ENCODE measurements around the gene DTD1.

DTD1 gene

DNA sequence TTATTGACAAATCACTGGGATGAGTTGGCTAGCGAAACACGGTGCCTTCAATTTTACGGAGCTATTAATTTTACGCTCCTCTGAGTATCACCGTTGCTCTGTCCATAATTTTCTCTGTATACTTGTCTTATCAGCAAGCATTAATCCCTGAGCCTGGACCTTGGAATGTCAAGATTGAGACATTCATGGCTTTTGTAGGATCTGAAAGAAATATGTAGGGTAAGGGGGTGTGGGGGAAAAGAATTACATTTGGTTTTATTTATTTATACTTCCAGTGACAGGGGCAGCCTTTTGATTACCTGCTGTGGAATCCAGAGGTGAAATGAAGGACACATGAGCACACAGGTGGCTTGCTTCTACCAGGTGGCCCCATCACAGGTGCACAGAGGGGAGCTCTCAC lies 46.6 kb downstream of the DTD1 start:
- Histone ChIP-seq H3K36me3 (no peaks in the 10 kb centered on the region), H3K27ac (no peak overlapping the region), H3K9me3 (no peaks in the 10 kb centered on the region), H3K4me3 (ENCODE audit: low read depth in 1 of 2, low read length in 1 of 2) (no peak overlapping the region), H3K4me1 (ENCODE audit: control insufficient read depth in 1 of 2, insufficient read depth in 1 of 2, low read depth in 1 of 2, low read length in 1 of 2) (no peaks in the 10 kb centered on the region), H3K27me3 (no peaks in the 10 kb centered on the region)
- TF ChIP-seq, protein P1, sequence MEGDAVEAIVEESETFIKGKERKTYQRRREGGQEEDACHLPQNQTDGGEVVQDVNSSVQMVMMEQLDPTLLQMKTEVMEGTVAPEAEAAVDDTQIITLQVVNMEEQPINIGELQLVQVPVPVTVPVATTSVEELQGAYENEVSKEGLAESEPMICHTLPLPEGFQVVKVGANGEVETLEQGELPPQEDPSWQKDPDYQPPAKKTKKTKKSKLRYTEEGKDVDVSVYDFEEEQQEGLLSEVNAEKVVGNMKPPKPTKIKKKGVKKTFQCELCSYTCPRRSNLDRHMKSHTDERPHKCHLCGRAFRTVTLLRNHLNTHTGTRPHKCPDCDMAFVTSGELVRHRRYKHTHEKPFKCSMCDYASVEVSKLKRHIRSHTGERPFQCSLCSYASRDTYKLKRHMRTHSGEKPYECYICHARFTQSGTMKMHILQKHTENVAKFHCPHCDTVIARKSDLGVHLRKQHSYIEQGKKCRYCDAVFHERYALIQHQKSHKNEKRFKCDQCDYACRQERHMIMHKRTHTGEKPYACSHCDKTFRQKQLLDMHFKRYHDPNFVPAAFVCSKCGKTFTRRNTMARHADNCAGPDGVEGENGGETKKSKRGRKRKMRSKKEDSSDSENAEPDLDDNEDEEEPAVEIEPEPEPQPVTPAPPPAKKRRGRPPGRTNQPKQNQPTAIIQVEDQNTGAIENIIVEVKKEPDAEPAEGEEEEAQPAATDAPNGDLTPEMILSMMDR (IDR thresholded peaks at IDR 0.05) = no peak

DNA sequence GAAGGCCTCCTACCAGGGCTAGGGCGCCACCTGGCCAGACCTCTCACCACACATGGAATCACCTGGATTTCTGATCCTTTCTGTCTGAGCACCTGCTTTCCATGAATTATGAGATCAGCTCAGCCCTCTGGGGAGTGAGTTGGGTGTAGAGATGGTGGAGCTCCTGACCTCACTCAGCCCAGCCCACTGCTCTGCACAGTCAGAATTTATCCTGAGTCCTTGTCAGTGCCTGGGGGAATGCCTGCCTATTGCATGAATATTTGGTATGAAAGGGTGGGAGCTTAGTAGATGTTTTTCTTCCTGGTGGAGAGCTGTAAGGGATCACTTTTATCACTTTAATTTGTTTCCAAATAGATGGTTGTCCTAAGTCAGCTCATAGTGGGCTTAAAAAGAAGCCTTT lies 47.5 kb downstream of the DTD1 start:
- Histone ChIP-seq H3K27ac (no peak overlapping the region), H3K27me3 (no peaks in the 10 kb centered on the region), H3K36me3 (no peaks in the 10 kb centered on the region), H3K4me3 (ENCODE audit: low read depth in 1 of 2, low read length in 1 of 2) (no peak overlapping the region), H3K9me3 (no peaks in the 10 kb centered on the region), H3K4me1 (ENCODE audit: control insufficient read depth in 1 of 2, insufficient read depth in 1 of 2, low read depth in 1 of 2, low read length in 1 of 2) (no peaks in the 10 kb centered on the region)
- TF ChIP-seq, protein P1 (IDR thresholded peaks at IDR 0.05) = no peak

DNA sequence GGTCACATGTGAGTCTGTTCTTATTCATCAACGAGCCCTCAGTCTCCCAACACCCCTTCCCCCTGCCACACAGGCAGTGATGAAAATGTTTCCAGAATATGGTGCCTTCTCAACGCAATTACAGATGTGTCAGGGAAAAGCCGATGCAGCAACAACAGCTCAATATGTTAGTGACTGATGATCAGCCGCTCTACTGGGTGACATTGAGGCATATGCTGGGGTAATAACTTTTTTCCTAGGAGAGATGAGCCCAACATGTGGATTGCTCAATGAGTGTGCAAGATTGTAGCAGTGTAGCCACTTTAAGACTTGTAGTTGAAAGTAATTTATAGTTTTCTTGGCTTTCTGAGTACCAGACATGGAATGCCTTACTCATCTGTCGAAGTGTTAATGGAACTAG lies 49.4 kb downstream of the DTD1 start:
- Histone ChIP-seq H3K27ac (no peak overlapping the region), H3K4me3 (ENCODE audit: low read depth in 1 of 2, low read length in 1 of 2) (no peak overlapping the region), H3K36me3 (no peaks in the 10 kb centered on the region), H3K4me1 (ENCODE audit: control insufficient read depth in 1 of 2, insufficient read depth in 1 of 2, low read depth in 1 of 2, low read length in 1 of 2) (no peaks in the 10 kb centered on the region), H3K9me3 (no peaks in the 10 kb centered on the region), H3K27me3 (no peaks in the 10 kb centered on the region)
- TF ChIP-seq, protein P1 (IDR thresholded peaks at IDR 0.05) = no peak

DNA sequence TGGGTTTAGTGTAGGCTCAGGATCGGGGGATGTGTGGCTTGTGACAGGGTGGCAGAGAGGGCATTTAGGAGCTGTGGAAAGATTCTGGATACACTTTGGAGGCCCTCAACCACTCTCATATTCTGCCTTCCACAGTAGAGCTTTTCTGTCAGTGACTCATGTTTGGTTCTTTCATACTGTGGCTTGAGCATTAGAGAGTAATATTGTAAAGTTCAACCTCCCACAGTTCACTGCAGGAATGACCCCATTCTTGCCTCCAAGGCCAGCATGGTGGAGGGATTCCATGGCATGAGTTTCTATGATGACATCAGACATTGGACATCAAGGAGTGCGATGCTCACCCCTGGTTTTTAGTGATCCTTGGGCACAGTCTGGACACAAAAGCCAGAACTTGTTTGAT lies 50.9 kb downstream of the DTD1 start:
- TF ChIP-seq, protein P1 (IDR thresholded peaks at IDR 0.05) = no peak
- no peak overlapping the region for H3K4me3 ChIP-seq (ENCODE audit: low read depth in 1 of 2, low read length in 1 of 2)
- no peak overlapping the region for H3K27ac ChIP-seq
- no peaks in the 10 kb centered on the region for H3K27me3 ChIP-seq
- no peaks in the 10 kb centered on the region for H3K4me1 ChIP-seq (ENCODE audit: control insufficient read depth in 1 of 2, insufficient read depth in 1 of 2, low read depth in 1 of 2, low read length in 1 of 2)
- no peaks in the 10 kb centered on the region for H3K9me3 ChIP-seq
- H3K36me3 ChIP-seq = no peaks in the 10 kb centered on the region

DNA sequence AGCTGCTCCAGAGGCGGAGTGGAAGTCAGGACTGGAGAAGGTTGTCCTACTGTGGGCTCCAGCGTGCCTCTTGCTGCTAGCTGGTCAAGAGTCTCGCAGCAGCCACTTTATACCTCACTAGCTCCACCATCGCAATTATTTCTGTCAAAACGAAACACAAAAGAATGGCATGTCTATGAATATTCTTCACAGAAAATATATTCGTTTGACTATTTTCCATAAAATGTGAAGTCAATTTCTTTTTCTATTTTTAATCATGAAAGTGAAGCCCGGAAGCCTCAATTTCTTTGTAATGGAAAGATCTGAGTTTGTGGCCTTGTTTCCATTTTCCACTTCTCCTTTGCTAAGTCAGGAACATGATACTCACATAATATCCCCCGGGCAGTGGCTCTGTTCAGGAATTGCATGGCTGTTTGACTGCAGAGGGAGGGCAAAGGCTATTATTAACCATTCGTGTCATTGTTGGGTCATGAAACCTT lies 51.7 kb downstream of the DTD1 start:
- no peaks in the 10 kb centered on the region for H3K27me3 ChIP-seq
- TF ChIP-seq, protein P1 (IDR thresholded peaks at IDR 0.05) = no peak
- no peak overlapping the region for H3K4me3 ChIP-seq (ENCODE audit: low read depth in 1 of 2, low read length in 1 of 2)
- H3K36me3 ChIP-seq = no peaks in the 10 kb centered on the region
- H3K27ac ChIP-seq = no peak overlapping the region
- no peaks in the 10 kb centered on the region for H3K9me3 ChIP-seq
- H3K4me1 ChIP-seq (ENCODE audit: control insufficient read depth in 1 of 2, insufficient read depth in 1 of 2, low read depth in 1 of 2, low read length in 1 of 2) = no peaks in the 10 kb centered on the region
